ENCODE results near the gene ZC3H13.

DNA sequence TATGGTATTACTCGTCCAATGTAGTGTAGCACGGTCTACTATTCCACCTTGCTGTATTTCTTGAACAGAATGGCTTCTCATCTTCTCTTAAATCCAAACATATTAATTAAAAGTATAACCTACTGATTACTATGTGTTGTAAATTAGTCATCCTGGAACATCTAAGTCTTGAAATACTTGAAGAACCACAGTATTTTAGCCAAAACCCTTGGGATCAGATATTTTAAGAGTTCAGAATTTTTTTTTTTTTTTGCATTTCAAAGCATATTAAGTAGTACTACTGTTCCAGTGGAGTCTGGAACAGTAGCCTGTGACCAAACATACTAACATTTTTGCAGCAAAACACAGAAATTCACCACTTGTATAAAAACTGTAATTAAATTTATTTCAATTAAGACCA lies 30.1 kb downstream of the ZC3H13 start:
- TF ChIP-seq GATA2 (IDR thresholded peaks at IDR 0.05; ENCODE audit: low read depth, low read length) = no peak
- TF ChIP-seq GATA3 (IDR thresholded peaks at IDR 0.05; ENCODE audit: low read depth, low read length) = no peak
